GM23338 (cell line): ENCODE results near the gene AMDHD1.

ENCODE experiments used
- CREB1 ChIP-seq: fragments of 250-450 bp; sonication (Bioruptor Pico); IDR thresholded peaks from 2 replicates; pipeline ENCODE4 v1.5.0; 2020; ENCODE audit warnings: low read depth, mild to moderate bottlenecking, moderate library complexity
- CTCF ChIP-seq, 2 experiments: fragments of 200-600 bp in 1 of 2; sonication (generic) in 1 of 2; conservative IDR thresholded peaks; 2 replicates each; pipeline versions ENCODE4 v1.5.1 to v1.6.1; 2016 to 2017; ENCODE audit warnings: antibody characterized with exemption in 2 of 2, low read depth in 2 of 2, mild to moderate bottlenecking in 2 of 2, moderate library complexity in 1 of 2
- ETS1 ChIP-seq: IDR thresholded peaks from 2 replicates; pipeline ENCODE4 v1.6.1; 2016; ENCODE audit warnings: antibody characterized with exemption
- EZH2 ChIP-seq: fragments of 200-600 bp; sonication (generic); IDR thresholded peaks from one replicate; pipeline ENCODE4 v1.8.0; 2017; ENCODE audit warnings: antibody characterized with exemption, mild to moderate bottlenecking, low read depth; ENCODE audit not compliant: unreplicated experiment
- EZH2phosphoT487 ChIP-seq: fragments of 200-600 bp; sonication (generic); IDR thresholded peaks from one replicate; pipeline ENCODE4 v1.8.1; 2018; ENCODE audit warnings: antibody characterized with exemption; ENCODE audit not compliant: unreplicated experiment
- POLR2AphosphoS5 ChIP-seq: IDR thresholded peaks from 2 replicates; pipeline ENCODE4 v1.6.1; 2016; ENCODE audit warnings: antibody characterized with exemption, low read depth
- REST ChIP-seq: IDR thresholded peaks from one replicate; pipeline ENCODE4 v1.6.1; 2018; ENCODE audit warnings: antibody characterized with exemption; ENCODE audit not compliant: unreplicated experiment
- STAT1 ChIP-seq: IDR thresholded peaks from one replicate; pipeline ENCODE4 v1.6.1; 2016; ENCODE audit warnings: antibody characterized with exemption; ENCODE audit not compliant: unreplicated experiment
- ZNF114 ChIP-seq: fragments of 250-450 bp; sonication (Bioruptor Pico); IDR thresholded peaks from 2 replicates; pipeline ENCODE4 v1.5.0; 2020; ENCODE audit warnings: mild to moderate bottlenecking, moderate library complexity

- TF ChIP-seq EZH2, result no peak
- no peak for TF ChIP-seq CTCF (conservative IDR thresholded peaks at IDR 0.05; ENCODE audit: low read depth in 2 of 2)
- TF ChIP-seq STAT1, result no peak
- no peak for TF ChIP-seq POLR2AphosphoS5
- TF ChIP-seq EZH2phosphoT487, result no peak
- no peak for TF ChIP-seq CREB1 (CRISPR knock-in tag)
- no peak for TF ChIP-seq REST
- no peak for TF ChIP-seq ETS1
- no peak for TF ChIP-seq ZNF114 (CRISPR knock-in tag)
Measured at GRCh38 chr12:95982602-95983001, 39.5 kb downstream of the AMDHD1 start.
